ENCODE data around the gene SPRYD3. TPM values are rescaled to one million over a fixed set of nuclear protein-coding genes. Genes with fewer than 3 reads are reported as not detected.

The SPRYD3 gene
- polyA plus RNA-seq, 3 donors: 17.8 to 26.9 (median 21.8) TPM

- no peak for TF ChIP-seq CTCF (IDR thresholded peaks at IDR 0.05)
- Histone ChIP-seq H3K9ac (ENCODE audit: insufficient read depth, low read length, poor library complexity, severe bottlenecking) (no peak overlapping the region), H4K20me1 (ENCODE audit: insufficient read depth, low read length) (no peaks in the 10 kb centered on the region), H3K4me2 (replicated peaks; ENCODE audit: extremely low read depth, low read length, poor library complexity, severe bottlenecking) (peak overlapping the region; percentile 60), H3K36me3 (replicated peaks in 1 of 2; ENCODE audit: control insufficient read depth in 1 of 2, insufficient read depth in 2 of 2, low read length in 2 of 2) (no peaks in the 10 kb centered on the region), H3K4me1 (ENCODE audit: control insufficient read depth in 1 of 2, insufficient read depth in 2 of 2, low read length in 2 of 2) (peaks cover 43 to 44% of the 10 kb centered on the region in 2 donors), H3K79me2 (ENCODE audit: insufficient read depth, low read length) (no peaks in the 10 kb centered on the region), H3K9me3 (replicated peaks in 1 of 2; ENCODE audit: control insufficient read depth in 1 of 2, insufficient read depth in 1 of 2, low read length in 2 of 2) (no peaks in the 10 kb centered on the region), H3K4me3 (replicated peaks in 1 of 3; ENCODE audit: low read depth in 2 of 3, low read length in 3 of 3) (peak overlapping the region in 1 of 3 experiments; percentile 27), H3K27me3 (ENCODE audit: control insufficient read depth in 2 of 2, insufficient read depth in 2 of 2, low read length in 2 of 2) (peaks cover 14 to 22% of the 10 kb centered on the region in 2 donors), H2AFZ (ENCODE audit: insufficient read depth, low read depth, low read length, poor library complexity, severe bottlenecking) (peak overlapping the region; percentile 78), H3K27ac (ENCODE audit: low read depth in 1 of 2, low read length in 2 of 2) (peak overlapping the region; percentile 49 to 85)
- H3K36me3 Mint-ChIP-seq: peaks cover 0 to 12% of the 10 kb centered on the region in 2 donors
- 45% methylated on average over 4 of the region's 6 CpGs for WGBS (ENCODE audit: insufficient coverage)
- peak; percentile 64 to 84 (median 80) for DNase-seq
- peaks cover 36% of the 10 kb centered on the region for H3K4me1 Mint-ChIP-seq
- peaks cover 0 to 6% (median 0%) of the 10 kb centered on the region in 7 donors for H3K9me3 Mint-ChIP-seq
- H3K27ac Mint-ChIP-seq: peak overlapping the region; percentile 79 to 95 (median 92)
- peaks cover 23 to 31% (median 28%) of the 10 kb centered on the region in 3 donors for H3K27me3 Mint-ChIP-seq (ENCODE audit: low read depth in 3 of 3)
- intact Hi-C loops (cut with micrococcal nuclease): loop anchor here in 1 of 2 donors (10.0 kb wide), 1 partner anchor 49 kb away; no protein-coding TSS in a partner anchor
- H3K4me3 Mint-ChIP-seq: peak overlapping the region; percentile 47 to 82
Observed at GRCh38 chr12:53093777-53094393, 14.7 kb upstream of the SPRYD3 start.

GRCh38 chr12:53091756-53092155, 12.6 kb upstream of the SPRYD3 start:
- Histone ChIP-seq H3K9me3 (replicated peaks in 1 of 2; ENCODE audit: control insufficient read depth in 1 of 2, insufficient read depth in 1 of 2, low read length in 2 of 2) (no peaks in the 10 kb centered on the region), H3K79me2 (ENCODE audit: insufficient read depth, low read length) (no peaks in the 10 kb centered on the region), H4K20me1 (ENCODE audit: insufficient read depth, low read length) (no peaks in the 10 kb centered on the region), H3K36me3 (replicated peaks in 1 of 2; ENCODE audit: control insufficient read depth in 1 of 2, insufficient read depth in 2 of 2, low read length in 2 of 2) (no peaks in the 10 kb centered on the region), H2AFZ (ENCODE audit: insufficient read depth, low read depth, low read length, poor library complexity, severe bottlenecking) (no peak overlapping the region), H3K27ac (ENCODE audit: low read depth in 1 of 2, low read length in 2 of 2) (no peak overlapping the region), H3K27me3 (ENCODE audit: control insufficient read depth in 2 of 2, insufficient read depth in 2 of 2, low read length in 2 of 2) (peaks cover 1 to 4% of the 10 kb centered on the region in 2 donors), H3K4me2 (replicated peaks; ENCODE audit: extremely low read depth, low read length, poor library complexity, severe bottlenecking) (no peak overlapping the region), H3K4me3 (replicated peaks in 1 of 3; ENCODE audit: low read depth in 2 of 3, low read length in 3 of 3) (no peak overlapping the region), H3K4me1 (ENCODE audit: control insufficient read depth in 1 of 2, insufficient read depth in 2 of 2, low read length in 2 of 2) (peaks cover 23 to 24% of the 10 kb centered on the region in 2 donors), H3K9ac (ENCODE audit: insufficient read depth, low read length, poor library complexity, severe bottlenecking) (no peak overlapping the region)
- peak overlapping the region in 1 of 2 donors; percentile 25 for H3K4me3 Mint-ChIP-seq
- H3K9me3 Mint-ChIP-seq: peaks cover 0 to 6% (median 0%) of the 10 kb centered on the region in 7 donors
- TF ChIP-seq CTCF (IDR thresholded peaks at IDR 0.05): no peak
- intact Hi-C loops (cut with micrococcal nuclease): loop anchor here in 1 of 2 donors (10.0 kb wide), 1 partner anchor 47 kb away; no protein-coding TSS in a partner anchor
- peaks cover 12 to 16% (median 12%) of the 10 kb centered on the region in 3 donors for H3K27me3 Mint-ChIP-seq (ENCODE audit: low read depth in 3 of 3)
- DNase-seq: no peak
- H3K4me1 Mint-ChIP-seq: peaks cover 21% of the 10 kb centered on the region
- H3K36me3 Mint-ChIP-seq: peaks cover 0 to under 1% of the 10 kb centered on the region in 2 donors
- 80% methylated on average over 2 of the region's 6 CpGs for WGBS (ENCODE audit: insufficient coverage)
- peak overlapping the region in 2 of 7 donors; percentile 21 to 69 for H3K27ac Mint-ChIP-seq
